Choroid plexus epithelial cell (primary cell): ENCODE data around the gene EFNB2.

ENCODE experiments used
- DNase-seq: peaks from one replicate; pipeline ENCODE4 v3.0.0-alpha.2; 2010; ENCODE audit warnings: low read depth
- H3K4me3 ChIP-seq: 2 replicates; pipeline ENCODE4 v1.5.1; 2011; ENCODE audit warnings: low read depth, mild to moderate bottlenecking, control low read depth, low read length, moderate library complexity
- TF ChIP-seq, protein P1 (sequence below): conservative IDR thresholded peaks from 2 replicates; pipeline ENCODE4 v1.5.1; 2011; ENCODE audit warnings: low read depth, mild to moderate bottlenecking, control low read depth, inconsistent platforms, low read length, moderate library complexity

Gene EFNB2

DNA sequence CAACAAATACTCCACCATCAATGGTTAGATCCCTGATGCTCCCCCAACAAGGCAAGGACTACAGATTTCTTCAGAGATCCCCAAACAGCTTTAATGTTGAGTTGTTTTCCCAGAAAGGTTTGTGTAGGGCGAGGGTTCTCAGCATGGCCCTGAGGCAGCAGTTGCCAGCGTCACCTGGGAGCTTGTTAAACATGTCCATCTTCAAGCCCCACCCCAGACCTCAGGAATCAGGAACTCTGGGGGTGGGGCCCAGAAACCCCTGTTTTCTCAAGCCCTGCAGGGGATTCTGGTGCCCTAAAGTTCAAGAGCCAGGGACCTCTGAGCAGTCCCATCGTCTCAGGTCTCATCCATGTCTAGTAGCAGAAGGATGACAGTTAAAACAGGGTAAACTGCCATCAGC lies 9.6 kb downstream of the EFNB2 start:
- TF ChIP-seq, protein P1, sequence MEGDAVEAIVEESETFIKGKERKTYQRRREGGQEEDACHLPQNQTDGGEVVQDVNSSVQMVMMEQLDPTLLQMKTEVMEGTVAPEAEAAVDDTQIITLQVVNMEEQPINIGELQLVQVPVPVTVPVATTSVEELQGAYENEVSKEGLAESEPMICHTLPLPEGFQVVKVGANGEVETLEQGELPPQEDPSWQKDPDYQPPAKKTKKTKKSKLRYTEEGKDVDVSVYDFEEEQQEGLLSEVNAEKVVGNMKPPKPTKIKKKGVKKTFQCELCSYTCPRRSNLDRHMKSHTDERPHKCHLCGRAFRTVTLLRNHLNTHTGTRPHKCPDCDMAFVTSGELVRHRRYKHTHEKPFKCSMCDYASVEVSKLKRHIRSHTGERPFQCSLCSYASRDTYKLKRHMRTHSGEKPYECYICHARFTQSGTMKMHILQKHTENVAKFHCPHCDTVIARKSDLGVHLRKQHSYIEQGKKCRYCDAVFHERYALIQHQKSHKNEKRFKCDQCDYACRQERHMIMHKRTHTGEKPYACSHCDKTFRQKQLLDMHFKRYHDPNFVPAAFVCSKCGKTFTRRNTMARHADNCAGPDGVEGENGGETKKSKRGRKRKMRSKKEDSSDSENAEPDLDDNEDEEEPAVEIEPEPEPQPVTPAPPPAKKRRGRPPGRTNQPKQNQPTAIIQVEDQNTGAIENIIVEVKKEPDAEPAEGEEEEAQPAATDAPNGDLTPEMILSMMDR = no peak
- H3K4me3 ChIP-seq = no peak overlapping the region
- no peak for DNase-seq

DNA sequence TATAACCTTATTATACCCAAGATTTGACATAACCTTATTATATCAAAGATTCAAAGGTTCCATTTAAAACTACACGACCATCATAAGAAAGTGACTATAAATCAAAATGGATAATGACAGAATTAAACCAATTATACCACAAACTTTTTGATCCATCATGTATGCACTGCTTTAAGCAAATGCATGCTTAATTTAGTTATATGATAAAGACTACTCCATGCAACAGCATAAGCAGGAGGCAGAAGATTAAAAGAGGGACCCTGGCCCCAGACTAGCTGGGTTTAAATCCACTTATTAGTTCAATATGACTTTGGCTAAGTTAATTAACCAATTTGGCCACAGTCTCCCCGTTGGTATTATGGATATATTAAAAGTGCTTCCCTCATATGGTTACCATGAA lies 11.4 kb downstream of the EFNB2 start:
- TF ChIP-seq, protein P1 = no peak
- H3K4me3 ChIP-seq = no peak overlapping the region
- no peak for DNase-seq

DNA sequence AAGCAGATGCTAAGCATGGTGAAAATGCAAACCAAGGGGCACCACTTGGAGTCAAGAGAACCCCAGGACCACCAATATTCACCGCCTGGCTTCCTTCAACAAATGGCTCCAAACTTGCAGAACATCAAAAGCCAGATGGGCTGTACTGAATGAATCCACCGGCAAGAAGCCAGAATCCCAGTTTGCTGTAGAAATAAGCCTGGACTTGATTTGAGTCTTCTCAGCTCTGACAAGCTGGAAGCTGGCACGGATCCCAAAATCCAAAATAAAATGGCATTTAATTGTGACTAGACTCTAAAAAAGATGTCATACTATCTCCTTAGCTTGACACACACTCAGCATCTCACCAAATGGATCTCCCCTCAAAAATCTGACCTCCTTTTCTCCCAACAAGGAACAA lies 11.9 kb downstream of the EFNB2 start:
- DNase-seq = no peak

DNA sequence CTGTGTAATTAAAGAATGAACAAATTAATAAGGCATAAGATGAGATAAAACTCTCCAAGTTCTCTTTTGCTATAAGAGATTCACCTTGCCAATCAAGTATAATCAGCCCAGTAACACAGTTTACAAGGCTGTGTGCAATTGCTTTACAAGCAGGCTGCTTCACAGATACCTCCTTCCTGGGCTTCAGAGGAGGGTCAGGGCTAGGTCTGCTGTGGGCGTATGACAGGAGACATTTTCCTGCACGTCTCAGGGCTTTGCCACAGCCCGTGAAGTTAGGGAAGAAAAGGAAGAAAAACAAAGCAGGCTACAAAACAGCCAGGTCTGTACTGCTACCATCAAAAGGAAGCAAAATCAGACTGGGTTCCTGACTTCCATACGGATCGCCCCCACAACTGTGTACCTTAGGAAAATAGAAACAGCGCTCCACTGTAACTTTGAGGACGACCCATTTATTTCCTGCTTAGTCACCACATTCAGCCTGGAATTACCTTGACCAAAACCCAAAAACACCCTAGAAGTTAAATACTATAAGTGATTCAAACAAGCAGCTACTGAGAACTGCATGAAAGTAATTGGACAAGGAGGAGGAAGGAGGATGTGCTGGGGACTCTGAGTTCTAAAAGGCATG lies 12.4 kb downstream of the EFNB2 start:
- TF ChIP-seq, protein P1 = no peak
- DNase-seq = peak; percentile 38
- peak overlapping the region; percentile 9 for H3K4me3 ChIP-seq

More for the DNA sequence above, 11.9 kb downstream of the EFNB2 start:
- H3K4me3 ChIP-seq = no peak overlapping the region
- TF ChIP-seq, protein P1 = no peak

DNA sequence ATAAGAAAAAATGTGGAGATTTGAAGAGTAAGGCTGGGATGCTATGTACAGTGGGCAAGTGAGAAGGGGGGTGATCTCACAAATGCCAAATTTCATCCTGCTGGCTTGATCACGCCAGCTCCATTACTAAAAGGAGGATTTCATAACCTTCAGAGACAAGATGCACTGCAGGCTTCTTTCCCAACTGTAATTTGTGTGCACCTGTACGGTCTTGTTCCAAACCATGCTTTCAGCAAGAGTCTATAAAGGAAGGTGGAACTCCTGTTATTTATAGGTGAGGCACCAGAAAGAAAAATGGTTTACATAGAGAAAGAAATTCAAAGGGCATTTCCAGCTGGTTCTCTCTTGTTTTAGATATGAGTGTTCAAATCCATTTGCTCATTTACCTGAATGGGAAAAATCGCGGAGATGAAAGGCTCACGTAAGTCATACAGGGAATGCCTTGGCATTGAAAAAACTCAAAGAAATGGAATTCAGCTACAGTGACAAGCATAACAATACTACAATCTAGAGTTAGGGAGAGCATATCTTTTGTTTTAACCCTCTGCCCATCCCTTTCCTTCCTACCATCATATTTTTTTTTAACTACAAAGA lies 13.3 kb downstream of the EFNB2 start:
- TF ChIP-seq, protein P1 = no peak
- H3K4me3 ChIP-seq = no peak overlapping the region
- DNase-seq = no peak

DNA sequence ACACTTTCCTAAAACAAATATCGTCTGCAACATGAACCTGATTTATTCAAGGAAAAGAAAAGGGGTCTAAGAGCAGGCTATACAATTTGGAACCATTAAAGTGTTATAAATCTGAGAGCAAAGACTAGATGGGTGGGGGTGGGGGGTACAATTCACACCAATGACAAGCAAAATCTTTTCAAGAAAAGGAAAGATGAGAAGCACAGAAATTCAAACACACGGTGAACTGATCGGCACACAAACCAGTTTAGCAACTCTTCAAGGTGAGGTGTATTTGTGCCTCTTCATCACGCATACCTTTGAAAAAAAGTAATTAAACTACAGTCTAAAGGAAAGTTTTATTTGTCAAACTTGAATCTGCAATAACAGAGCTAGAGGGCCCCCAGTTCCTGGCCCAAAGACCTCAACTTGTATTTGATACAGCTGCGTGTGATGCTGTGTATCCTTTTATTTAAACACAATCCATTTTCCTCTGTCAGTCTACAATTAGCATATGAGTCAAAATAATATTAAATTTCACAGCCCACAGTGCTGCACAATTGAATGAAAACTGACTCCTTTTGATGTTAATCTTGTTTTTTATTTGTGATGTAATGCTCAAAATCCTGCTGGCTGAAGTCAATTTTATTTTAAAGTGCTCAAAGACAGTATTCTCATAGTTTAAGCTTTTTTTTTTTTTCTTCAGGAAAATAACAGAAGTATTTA lies 14.2 kb downstream of the EFNB2 start:
- TF ChIP-seq, protein P1 = no peak
- no peak for DNase-seq
- no peak overlapping the region for H3K4me3 ChIP-seq
